Stimulated activated CD4-positive, alpha-beta T cell treated with anti-CD3 and anti-CD28 coated beads, Interleukin-2, amount 100 ng/mL, for 48 hours (primary cell): ENCODE measurements around the gene TMEM37.
"Not testable (repeated sequence)": the region's sequence is repeated elsewhere in the genome, so short reads cannot be mapped to it uniquely, and the experiment has no call there.

Experiments
- DNase-seq, 2 donors: peaks; one replicate each; pipeline ENCODE4 v3.0.0-alpha.2; 2020

TMEM37 gene, protein sequence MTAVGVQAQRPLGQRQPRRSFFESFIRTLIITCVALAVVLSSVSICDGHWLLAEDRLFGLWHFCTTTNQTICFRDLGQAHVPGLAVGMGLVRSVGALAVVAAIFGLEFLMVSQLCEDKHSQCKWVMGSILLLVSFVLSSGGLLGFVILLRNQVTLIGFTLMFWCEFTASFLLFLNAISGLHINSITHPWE

DNA sequence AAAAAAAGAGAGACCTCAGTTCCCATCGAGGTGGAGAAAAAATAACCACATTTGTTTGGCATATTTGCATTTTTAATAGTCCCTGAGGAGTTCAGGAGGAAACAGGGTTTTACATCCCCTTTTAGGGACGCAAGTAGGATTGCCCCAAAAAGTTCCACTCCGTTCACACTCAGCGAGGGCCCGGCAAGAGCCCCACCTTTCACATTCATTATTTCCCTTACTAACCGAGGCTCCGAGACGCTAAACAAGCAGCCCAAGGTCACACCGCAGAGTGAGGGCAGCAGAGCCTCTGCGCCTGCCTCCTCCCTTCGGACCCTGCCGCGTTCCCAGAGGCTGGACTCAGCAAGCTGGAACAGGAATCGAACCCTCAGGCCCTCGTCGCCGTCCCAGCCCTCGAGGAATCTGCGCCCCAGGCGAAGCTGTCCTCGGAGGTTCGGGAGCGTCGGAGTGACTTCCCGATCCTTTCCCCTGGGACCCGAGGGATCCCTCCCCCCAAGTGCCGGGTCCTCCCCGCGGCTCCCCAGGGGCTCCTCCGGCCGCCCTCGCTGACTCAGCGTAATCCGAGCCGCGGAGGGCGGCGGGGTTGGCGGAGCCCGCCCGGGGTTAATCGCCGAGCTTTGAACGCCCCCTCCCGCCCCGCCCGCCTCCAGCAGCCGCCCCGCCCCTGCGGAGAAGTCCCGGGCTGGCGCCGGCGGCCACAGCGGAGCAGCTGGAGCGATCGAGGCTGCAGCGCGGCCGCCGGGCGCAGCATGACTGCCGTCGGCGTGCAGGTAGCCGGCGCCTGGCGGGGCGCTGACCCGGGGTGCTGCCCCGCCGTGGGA is at the start of gene TMEM37:
Gene TMEM37, plus strand, starts transcription at position 700 of the 821 bp plus-strand sequence. Its CDS starts 50 bp downstream, at position 750.
- DNase-seq, result no peak

- no peak for DNase-seq
Observed at GRCh38 chr2:119383410-119384140, 48.1 kb upstream of the TMEM37 start.

DNA sequence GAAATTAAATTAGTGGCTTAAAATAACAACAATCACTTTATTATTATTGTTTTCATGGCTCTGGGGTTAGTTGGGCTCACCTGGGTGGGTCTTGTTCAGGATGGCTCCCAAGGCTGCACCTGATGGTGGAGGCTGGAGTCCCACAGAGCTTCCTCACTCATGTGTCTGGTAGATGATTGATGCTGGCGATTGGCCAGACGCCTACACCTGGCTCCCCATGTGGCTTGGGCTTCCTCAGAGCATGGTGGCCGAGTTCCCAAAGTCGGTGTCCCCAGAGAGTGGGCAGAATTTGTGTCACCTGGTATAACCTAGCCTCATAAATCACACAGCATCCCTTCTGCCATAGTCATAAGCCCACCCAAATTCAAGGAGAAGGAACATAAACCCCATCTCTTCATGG is 46.7 kb upstream of the TMEM37 start:
- DNase-seq, result no peak

- no peak for DNase-seq
Observed at GRCh38 chr2:119385466-119385865, 46.2 kb upstream of the TMEM37 start.

- DNase-seq, result peak in 1 of 2 donors; percentile 29
Observed at GRCh38 chr2:119387381-119388129, 44.1 kb upstream of the TMEM37 start.

GRCh38 chr2:119389615-119390306 is 41.9 kb upstream of the TMEM37 start:
- DNase-seq, result no peak

DNA sequence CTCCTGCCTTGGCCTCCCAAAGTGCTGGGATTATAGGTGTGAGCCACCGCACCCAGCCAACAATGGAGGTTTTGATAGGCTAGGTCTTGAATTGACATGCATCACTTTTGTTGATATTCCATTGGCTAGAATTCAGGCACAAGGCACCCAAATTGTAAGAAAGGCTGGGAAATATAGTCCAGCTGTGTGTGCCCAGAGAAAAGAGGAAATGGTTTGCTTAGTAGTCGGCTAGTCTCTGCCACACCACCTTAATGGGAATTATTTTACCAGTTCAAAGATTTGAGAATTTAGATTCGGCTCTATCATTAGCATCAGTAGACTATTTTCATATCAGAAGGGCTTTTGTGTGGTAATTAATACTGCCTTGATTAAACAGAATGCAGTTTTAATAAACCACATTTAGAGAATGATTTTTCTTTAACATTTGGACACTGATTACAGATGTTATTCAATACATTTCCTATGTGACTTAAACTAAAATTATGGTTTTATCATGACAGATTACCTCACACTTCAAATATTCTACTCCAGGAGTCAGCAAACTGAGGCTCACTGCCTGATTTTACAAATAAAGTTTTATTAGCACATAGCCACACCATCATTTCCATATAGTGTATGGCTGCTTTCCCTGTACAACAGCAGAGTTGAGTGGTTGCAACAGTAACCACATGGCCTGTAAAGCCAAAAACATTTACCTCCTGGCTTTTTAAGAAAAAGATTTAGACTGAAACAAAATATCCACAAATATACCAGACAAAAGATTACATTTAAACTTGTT is 37.5 kb upstream of the TMEM37 start:
- no peak for DNase-seq

- no peak for DNase-seq
Observed at GRCh38 chr2:119397196-119397595, 34.5 kb upstream of the TMEM37 start.

DNA sequence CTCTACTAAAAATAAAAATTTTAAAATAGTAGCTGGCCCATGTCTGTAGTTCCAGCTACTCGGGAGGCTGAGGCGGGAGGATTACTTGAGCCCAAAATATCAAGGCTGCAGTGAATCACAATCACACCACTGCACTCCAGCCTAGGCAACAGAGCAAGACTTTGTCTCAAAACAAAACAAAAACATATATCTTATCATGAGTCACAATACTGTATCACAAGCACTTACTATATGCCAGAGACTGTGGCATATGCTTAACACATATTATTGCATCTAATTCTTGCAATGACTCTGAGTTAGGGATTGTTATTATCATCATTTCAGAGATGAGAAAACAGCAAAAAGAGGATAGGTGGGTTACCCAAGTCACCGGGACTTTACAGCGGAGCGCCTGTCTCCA is 29.5 kb upstream of the TMEM37 start:
- DNase-seq, result no peak

DNA sequence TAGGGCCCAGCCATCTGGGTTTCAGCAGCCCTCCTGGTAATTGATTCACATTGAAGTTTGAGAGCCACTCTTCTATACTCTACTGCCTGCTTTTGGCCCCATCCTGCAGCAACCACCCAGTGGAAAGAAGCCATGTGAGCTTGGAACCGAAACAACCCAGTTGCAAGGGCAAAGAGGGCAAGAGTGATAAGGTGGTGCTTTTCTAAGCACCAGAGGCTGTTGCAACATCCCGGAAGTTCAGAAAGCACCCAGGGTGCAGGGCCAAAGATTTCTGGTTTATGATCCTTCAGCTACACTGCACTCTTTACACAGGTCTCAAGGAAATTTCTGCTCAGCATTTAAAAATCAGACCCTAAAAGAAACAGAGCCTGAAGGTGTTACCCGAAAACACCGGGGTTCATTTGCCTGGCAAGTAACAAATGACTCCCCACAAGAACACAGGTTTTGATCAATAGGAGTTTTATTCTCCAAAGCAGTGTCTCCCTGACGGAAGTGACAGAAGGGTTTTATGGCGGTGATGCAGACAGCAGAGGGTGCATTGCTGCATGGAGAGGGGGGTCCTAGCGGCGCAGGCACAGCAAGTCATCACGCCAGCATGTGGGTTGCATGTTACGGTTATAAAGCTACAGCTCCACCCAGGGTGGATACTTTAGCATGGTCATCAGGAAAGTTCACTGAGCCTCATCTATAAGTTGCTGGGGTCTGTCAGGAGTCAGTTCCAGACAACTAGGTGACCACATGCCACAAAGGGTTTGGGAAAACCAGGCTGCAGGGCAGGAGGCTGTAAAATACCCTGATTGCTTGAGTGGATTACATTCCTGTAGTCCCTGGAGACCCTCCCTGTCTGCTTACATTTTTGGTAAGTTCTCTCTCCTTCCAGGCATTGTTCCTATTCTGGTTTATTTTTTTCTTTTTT is 28.8 kb upstream of the TMEM37 start:
- DNase-seq, result no peak

- not testable (repeated sequence) for DNase-seq
Observed at GRCh38 chr2:119403618-119404017, 28.0 kb upstream of the TMEM37 start.

- no peak for DNase-seq
Observed at GRCh38 chr2:119405151-119405550, 26.5 kb upstream of the TMEM37 start.

- DNase-seq, result peak; percentile 25 to 37
Observed at GRCh38 chr2:119407430-119408220, 24.0 kb upstream of the TMEM37 start.

- no peak for DNase-seq
Observed at GRCh38 chr2:119408221-119408619, 23.4 kb upstream of the TMEM37 start.

GRCh38 chr2:119409506-119409905 is 22.1 kb upstream of the TMEM37 start:
- no peak for DNase-seq

GRCh38 chr2:119414894-119415293 is 16.8 kb upstream of the TMEM37 start:
- no peak for DNase-seq

GRCh38 chr2:119415630-119416029 is 16.0 kb upstream of the TMEM37 start:
- no peak for DNase-seq

DNA sequence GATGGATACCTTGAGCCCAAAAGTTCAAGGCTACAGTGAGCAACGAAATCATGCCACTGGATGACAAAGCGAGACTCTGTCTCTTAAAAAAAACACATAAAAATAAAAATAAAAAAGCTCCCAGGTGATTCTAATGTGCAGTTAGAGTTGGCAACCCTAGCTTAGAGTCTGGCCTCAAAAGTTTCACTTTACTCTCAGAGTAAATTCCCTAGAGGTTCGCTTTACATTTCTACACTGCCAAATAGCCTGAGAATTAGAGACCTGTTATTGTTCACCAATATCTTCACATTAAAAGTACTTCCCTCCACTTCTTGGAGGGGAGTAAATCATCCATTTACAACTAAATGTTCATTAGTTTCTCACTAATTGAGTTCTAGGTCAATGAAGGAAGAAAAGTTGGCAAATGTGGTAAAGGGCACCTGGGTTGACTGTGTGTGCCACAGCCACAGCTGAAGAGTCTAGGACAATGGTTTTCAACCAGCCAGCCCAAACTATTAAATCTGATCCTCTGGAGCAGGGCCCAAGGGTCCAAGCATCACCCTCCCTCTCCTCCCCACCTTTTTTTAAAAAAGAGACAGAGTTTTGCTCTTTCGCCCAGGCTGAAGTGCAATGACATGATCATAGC is 15.2 kb upstream of the TMEM37 start:
- DNase-seq, result no peak

DNA sequence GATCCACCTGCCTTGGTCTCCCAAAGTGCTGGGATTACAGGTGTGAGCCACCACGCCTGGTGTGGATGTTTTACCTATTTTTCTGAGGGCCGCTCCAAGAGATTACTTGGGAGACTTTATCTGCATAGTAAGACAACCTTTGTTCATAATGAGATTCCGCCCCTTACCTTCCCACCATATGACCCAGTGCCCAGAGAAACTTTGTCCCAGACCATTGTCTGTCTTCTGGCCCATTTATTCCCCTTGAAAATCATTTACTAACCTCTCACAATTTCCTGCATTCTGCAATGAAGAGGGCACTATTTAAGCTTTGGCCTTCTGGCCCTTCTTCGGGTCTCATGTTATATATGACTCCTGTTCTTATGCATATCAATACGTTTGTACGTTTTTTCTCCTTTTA is 13.7 kb upstream of the TMEM37 start:
- no peak for DNase-seq
